IPS-15b (cell line): ENCODE measurements around the gene PML.

Source experiments
- H3K27me3 ChIP-seq: one replicate; pipeline ENCODE4 v1.6.1; 2013; ENCODE audit warnings: low read length; ENCODE audit not compliant: control insufficient read depth, insufficient read depth
- H3K36me3 ChIP-seq: one replicate; pipeline ENCODE4 v1.6.1; 2013; ENCODE audit warnings: low read length; ENCODE audit not compliant: control insufficient read depth, insufficient read depth
- H3K4me1 ChIP-seq: one replicate; pipeline ENCODE4 v1.6.1; 2013; ENCODE audit warnings: mild to moderate bottlenecking, low read length; ENCODE audit not compliant: control insufficient read depth, insufficient read depth
- H3K4me3 ChIP-seq: one replicate; pipeline ENCODE4 v1.5.1; 2013; ENCODE audit warnings: low read depth, low read length
- H3K9ac ChIP-seq: one replicate; pipeline ENCODE4 v1.6.1; 2013; ENCODE audit warnings: low read depth, mild to moderate bottlenecking, low read length
- H3K9me3 ChIP-seq: one replicate; pipeline ENCODE4 v1.6.1; 2013; ENCODE audit warnings: mild to moderate bottlenecking, low read length; ENCODE audit not compliant: control insufficient read depth, insufficient read depth

Gene PML

GRCh38 chr15:74040109-74040850 lies 45.8 kb downstream of the PML start:
- Histone ChIP-seq H3K4me3 (no peak overlapping the region), H3K27me3 (no peaks in the 10 kb centered on the region), H3K9ac (no peak overlapping the region)

GRCh38 chr15:74041311-74041756 lies 46.8 kb downstream of the PML start:
- no peak overlapping the region for H3K9ac ChIP-seq
- H3K4me3 ChIP-seq = no peak overlapping the region
- no peaks in the 10 kb centered on the region for H3K9me3 ChIP-seq
- H3K36me3 ChIP-seq = peaks cover under 1% of the 10 kb centered on the region
- no peaks in the 10 kb centered on the region for H3K4me1 ChIP-seq
- no peaks in the 10 kb centered on the region for H3K27me3 ChIP-seq

More at GRCh38 chr15:74040109-74040850, 45.8 kb downstream of the PML start:
- Histone ChIP-seq H3K36me3 (peaks cover 5% of the 10 kb centered on the region), H3K4me1 (no peaks in the 10 kb centered on the region), H3K9me3 (no peaks in the 10 kb centered on the region)

GRCh38 chr15:74041777-74042435 lies 47.4 kb downstream of the PML start:
- Histone ChIP-seq H3K36me3 (no peaks in the 10 kb centered on the region), H3K4me3 (no peak overlapping the region), H3K4me1 (no peaks in the 10 kb centered on the region), H3K27me3 (no peaks in the 10 kb centered on the region), H3K9me3 (no peaks in the 10 kb centered on the region), H3K9ac (no peak overlapping the region)

- H3K36me3 ChIP-seq = no peaks in the 10 kb centered on the region
- H3K9ac ChIP-seq = no peak overlapping the region
- no peaks in the 10 kb centered on the region for H3K9me3 ChIP-seq
- no peaks in the 10 kb centered on the region for H3K27me3 ChIP-seq
- no peaks in the 10 kb centered on the region for H3K4me1 ChIP-seq
- no peak overlapping the region for H3K4me3 ChIP-seq
Observed at GRCh38 chr15:74042603-74043424, 48.3 kb downstream of the PML start.

GRCh38 chr15:74043425-74044266 lies 49.1 kb downstream of the PML start:
- H3K4me1 ChIP-seq = peaks cover 4% of the 10 kb centered on the region
- H3K27me3 ChIP-seq = no peaks in the 10 kb centered on the region
- no peak overlapping the region for H3K4me3 ChIP-seq
- no peak overlapping the region for H3K9ac ChIP-seq
- H3K9me3 ChIP-seq = no peaks in the 10 kb centered on the region
- no peaks in the 10 kb centered on the region for H3K36me3 ChIP-seq

DNA sequence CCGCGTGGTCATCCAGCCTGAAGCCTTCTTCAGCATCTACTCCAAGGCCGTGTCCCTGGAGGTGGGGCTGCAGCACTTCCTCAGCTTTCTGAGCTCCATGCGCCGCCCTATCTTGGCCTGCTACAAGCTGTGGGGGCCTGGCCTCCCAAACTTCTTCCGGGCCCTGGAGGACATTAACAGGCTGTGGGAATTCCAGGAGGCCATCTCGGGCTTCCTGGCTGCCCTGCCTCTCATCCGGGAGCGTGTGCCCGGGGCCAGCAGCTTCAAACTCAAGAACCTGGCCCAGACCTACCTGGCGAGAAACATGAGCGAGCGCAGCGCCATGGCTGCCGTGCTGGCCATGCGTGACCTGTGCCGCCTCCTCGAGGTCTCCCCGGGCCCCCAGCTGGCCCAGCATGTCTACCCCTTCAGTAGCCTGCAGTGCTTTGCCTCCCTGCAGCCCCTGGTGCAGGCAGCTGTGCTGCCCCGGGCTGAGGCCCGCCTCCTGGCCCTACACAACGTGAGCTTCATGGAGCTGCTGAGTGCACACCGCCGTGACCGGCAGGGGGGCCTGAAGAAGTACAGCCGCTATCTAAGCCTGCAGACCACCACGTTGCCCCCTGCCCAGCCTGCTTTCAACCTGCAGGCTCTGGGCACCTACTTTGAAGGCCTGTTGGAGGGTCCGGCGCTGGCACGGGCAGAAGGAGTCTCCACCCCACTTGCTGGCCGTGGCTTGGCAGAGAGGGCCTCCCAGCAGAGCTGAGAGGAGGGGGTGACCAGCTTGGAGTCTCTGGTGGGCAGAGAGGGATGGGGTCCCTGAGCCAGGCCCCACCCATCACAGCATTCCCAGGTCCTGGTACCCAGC lies 50.0 kb downstream of the PML start:
- H3K36me3 ChIP-seq = no peaks in the 10 kb centered on the region
- H3K27me3 ChIP-seq = no peaks in the 10 kb centered on the region
- H3K4me1 ChIP-seq = peaks cover 4% of the 10 kb centered on the region
- H3K9ac ChIP-seq = no peak overlapping the region
- H3K4me3 ChIP-seq = no peak overlapping the region
- no peaks in the 10 kb centered on the region for H3K9me3 ChIP-seq

GRCh38 chr15:74045184-74045583 lies 50.7 kb downstream of the PML start:
- Histone ChIP-seq H3K36me3 (no peaks in the 10 kb centered on the region), H3K27me3 (no peaks in the 10 kb centered on the region), H3K9me3 (no peaks in the 10 kb centered on the region), H3K9ac (no peak overlapping the region), H3K4me1 (peaks cover 4% of the 10 kb centered on the region), H3K4me3 (no peak overlapping the region)

- H3K9ac ChIP-seq = no peak overlapping the region
- no peaks in the 10 kb centered on the region for H3K36me3 ChIP-seq
- peaks cover 4% of the 10 kb centered on the region for H3K4me1 ChIP-seq
- H3K4me3 ChIP-seq = no peak overlapping the region
- no peaks in the 10 kb centered on the region for H3K9me3 ChIP-seq
- H3K27me3 ChIP-seq = no peaks in the 10 kb centered on the region
Observed at GRCh38 chr15:74045636-74046274, 51.2 kb downstream of the PML start.

GRCh38 chr15:74046275-74046674 lies 51.8 kb downstream of the PML start:
- no peaks in the 10 kb centered on the region for H3K27me3 ChIP-seq
- peaks cover 4% of the 10 kb centered on the region for H3K4me1 ChIP-seq

DNA sequence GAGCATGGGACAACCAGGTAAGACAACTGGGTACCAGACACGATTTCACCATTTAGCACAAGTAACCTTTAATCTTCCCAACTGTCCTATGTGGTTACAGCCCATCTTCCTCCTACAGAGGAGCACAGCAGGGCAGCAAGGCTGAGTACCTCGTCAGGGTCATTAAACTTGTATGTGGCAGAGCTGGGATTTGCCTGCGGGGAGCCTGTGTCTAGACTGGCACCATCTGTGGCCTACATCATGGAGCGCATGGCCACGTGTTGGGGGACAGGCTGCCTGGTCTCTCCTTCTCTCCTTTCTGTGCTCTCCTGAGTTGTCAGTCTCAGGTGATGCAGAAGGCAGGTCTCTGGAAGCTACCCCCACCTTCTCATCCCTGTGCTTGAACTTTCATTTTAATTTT lies 55.6 kb downstream of the PML start:
- Histone ChIP-seq H3K4me1 (peaks cover 4% of the 10 kb centered on the region), H3K36me3 (no peaks in the 10 kb centered on the region), H3K9ac (no peak overlapping the region), H3K9me3 (no peaks in the 10 kb centered on the region), H3K27me3 (peaks cover 8% of the 10 kb centered on the region), H3K4me3 (no peak overlapping the region)

More at GRCh38 chr15:74046275-74046674, 51.8 kb downstream of the PML start:
- H3K9ac ChIP-seq = no peak overlapping the region
- H3K36me3 ChIP-seq = no peaks in the 10 kb centered on the region
- no peaks in the 10 kb centered on the region for H3K9me3 ChIP-seq
- no peak overlapping the region for H3K4me3 ChIP-seq
